Skeletal muscle satellite cell (primary cell): Measurements from ENCODE around the gene LIN54.
A peak's percentile ranks its signal among the peaks of the same experiment; 100 is the strongest.
"Not testable (repeated sequence)": the region's sequence is repeated elsewhere in the genome, so short reads cannot be mapped to it uniquely, and the experiment has no call there.

Source experiments
- H3K27me3 ChIP-seq: 2 replicates; pipeline ENCODE4 v1.7.0; 2013; ENCODE audit warnings: low read length; ENCODE audit not compliant: control insufficient read depth, insufficient read depth
- H3K36me3 ChIP-seq: 2 replicates; pipeline ENCODE4 v1.7.0; 2013; ENCODE audit warnings: mild to moderate bottlenecking, control low read depth, low read length; ENCODE audit not compliant: insufficient read depth
- H3K4me1 ChIP-seq: 2 replicates; pipeline ENCODE4 v1.7.0; 2013; ENCODE audit warnings: low read length; ENCODE audit not compliant: control insufficient read depth, insufficient read depth
- H3K4me2 ChIP-seq: 2 replicates; pipeline ENCODE4 v1.7.0; 2013; ENCODE audit warnings: mild to moderate bottlenecking, low read length
- H3K4me3 ChIP-seq: 2 replicates; pipeline ENCODE4 v1.7.0; 2013; ENCODE audit warnings: low read length
- H3K9ac ChIP-seq: 2 replicates; pipeline ENCODE4 v1.7.0; 2013; ENCODE audit warnings: mild to moderate bottlenecking, low read depth, low read length, moderate library complexity
- H3K9me3 ChIP-seq: replicated peaks from 2 replicates; pipeline ENCODE4 v1.7.0; 2013; ENCODE audit warnings: mild to moderate bottlenecking, control low read depth, low read length

LIN54 gene

DNA sequence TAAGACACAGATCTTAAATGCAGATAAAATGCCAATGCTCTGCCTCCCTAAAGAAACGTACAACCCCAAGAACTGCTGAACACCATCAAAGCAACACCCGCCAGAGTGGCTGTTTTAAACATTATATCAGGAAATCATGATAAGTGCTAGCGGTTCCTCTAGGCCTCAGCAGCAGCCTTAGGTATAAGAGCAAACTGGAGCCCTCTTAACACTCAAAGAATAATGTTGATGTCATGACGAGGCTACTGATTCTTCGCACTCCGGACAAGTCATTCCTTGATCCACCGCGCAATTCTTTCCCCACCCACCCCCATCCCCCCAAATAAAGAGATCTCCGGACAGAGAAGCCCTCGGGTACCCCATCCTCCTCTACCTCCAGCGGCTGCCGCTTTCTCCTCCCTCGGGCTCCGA lies 507 bp downstream of the LIN54 start:
- Histone ChIP-seq H3K27me3 (no peaks in the 10 kb centered on the region), H3K9me3 (no peaks in the 10 kb centered on the region), H3K4me1 (peaks cover 24% of the 10 kb centered on the region), H3K4me2 (peak overlapping the region; percentile 88), H3K36me3 (no peaks in the 10 kb centered on the region), H3K9ac (peak overlapping the region; percentile 96), H3K4me3 (peak overlapping the region; percentile 89)

DNA sequence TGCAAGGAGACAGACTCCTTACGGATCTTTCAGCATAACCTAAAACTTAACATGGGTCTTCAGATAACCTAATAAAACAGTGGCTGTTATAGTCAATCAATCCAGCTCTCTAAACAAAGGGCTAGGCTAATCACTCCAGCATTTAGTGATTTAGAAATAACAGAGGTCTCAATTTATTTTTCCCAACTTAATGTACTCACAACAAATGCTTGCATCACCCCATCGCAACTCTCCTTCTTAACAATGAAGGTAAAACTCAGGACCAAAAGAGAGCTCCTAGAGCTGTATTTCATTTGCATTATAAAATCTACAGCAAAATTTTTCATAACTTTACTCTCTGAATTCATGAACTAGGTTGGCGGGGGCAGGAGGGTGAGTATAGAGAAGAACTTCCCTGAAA lies 1.1 kb downstream of the LIN54 start:
- H3K36me3 ChIP-seq, result no peaks in the 10 kb centered on the region
- H3K4me1 ChIP-seq, result peaks cover 24% of the 10 kb centered on the region
- H3K4me3 ChIP-seq, result peak overlapping the region; percentile 89
- peak overlapping the region; percentile 96 for H3K9ac ChIP-seq
- no peaks in the 10 kb centered on the region for H3K9me3 ChIP-seq
- H3K27me3 ChIP-seq, result no peaks in the 10 kb centered on the region
- H3K4me2 ChIP-seq, result peak overlapping the region; percentile 88

DNA sequence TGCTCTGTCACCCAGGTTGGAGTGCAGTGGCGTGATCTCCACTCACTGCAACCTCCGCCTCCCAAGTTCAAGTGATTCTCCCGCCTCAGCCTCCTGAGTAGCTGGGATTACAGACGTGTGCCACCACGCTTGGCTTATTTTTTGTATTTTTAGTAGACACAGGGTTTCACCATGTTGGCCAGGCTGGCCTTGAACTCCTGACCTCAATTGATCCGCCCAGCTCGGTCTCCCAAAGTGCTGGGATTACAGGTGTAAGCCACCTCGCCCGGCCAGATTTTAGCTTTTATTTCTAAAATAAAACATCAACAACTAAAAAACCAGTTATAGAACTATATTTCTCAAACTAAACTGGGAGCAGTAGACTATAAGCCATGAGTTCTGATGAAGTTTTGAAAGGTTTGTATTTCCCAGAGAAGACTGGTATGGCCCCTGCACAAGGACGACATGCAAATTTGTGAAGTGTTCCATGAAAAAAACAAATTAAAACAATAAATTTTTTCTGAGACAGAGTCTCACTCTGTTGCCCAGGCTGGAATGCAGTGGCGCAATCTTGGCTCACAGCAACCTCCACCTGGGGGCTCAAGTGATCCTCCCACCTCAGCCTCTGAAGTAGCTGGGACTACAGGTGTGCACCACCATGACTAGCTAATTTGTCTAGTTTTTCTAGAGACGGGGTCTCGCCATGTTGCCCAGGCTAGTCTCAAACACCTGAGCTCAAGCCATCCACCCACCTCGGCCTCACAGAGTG lies 7.4 kb downstream of the LIN54 start:
- H3K36me3 ChIP-seq, H3K4me2 ChIP-seq, H3K9ac ChIP-seq, H3K4me1 ChIP-seq, H3K9me3 ChIP-seq, H3K27me3 ChIP-seq, H3K4me3 ChIP-seq: not testable (repeated sequence)

DNA sequence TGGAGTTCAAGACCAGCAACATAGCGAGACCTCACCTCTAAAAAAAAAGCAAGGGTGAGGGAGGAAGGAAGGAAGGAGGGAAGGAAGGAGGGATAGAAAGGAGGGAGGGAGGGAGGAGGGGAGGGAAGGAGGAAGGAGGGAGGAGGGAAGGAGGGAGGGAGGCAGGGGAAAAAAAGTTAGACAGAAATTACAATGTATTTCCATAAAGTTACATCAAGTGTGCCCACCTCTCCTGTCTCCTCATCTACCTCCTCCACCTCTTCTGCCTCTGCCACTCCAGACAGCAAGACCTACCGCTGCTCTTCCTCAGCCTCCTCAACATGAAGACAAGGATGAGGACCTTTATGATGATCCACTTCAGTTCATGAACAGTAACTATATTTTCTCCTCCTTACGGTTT lies 8.3 kb downstream of the LIN54 start:
- H3K9ac ChIP-seq, result no peak overlapping the region
- no peaks in the 10 kb centered on the region for H3K4me1 ChIP-seq

DNA sequence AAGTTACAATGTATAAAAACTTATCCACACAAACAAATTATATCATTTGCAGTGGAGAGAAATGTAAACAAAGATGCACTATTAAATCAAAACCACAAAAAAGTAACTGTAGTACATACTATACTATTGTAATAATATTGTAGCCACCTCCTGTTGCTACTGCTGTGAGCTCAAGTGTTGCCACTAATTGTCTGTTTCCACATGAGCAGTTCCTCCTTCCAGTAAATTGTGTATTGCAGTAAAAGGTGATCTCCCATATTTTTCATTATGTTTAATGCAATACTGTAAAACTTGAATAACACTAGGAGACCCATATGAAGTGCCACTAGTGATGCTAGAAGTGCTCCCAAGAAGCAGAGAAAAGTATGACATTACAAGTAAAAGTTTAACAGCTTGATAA lies 11.7 kb downstream of the LIN54 start:
- H3K4me3 ChIP-seq, result no peak overlapping the region
- H3K4me1 ChIP-seq, result no peaks in the 10 kb centered on the region
- H3K27me3 ChIP-seq, result no peaks in the 10 kb centered on the region
- H3K4me2 ChIP-seq, result no peak overlapping the region
- H3K9ac ChIP-seq, result no peak overlapping the region
- H3K36me3 ChIP-seq, result no peaks in the 10 kb centered on the region
- no peaks in the 10 kb centered on the region for H3K9me3 ChIP-seq

More for the DNA sequence above, 8.3 kb downstream of the LIN54 start:
- no peaks in the 10 kb centered on the region for H3K9me3 ChIP-seq
- H3K27me3 ChIP-seq, result no peaks in the 10 kb centered on the region
- H3K36me3 ChIP-seq, result no peaks in the 10 kb centered on the region
- H3K4me3 ChIP-seq, result no peak overlapping the region
- H3K4me2 ChIP-seq, result no peak overlapping the region

DNA sequence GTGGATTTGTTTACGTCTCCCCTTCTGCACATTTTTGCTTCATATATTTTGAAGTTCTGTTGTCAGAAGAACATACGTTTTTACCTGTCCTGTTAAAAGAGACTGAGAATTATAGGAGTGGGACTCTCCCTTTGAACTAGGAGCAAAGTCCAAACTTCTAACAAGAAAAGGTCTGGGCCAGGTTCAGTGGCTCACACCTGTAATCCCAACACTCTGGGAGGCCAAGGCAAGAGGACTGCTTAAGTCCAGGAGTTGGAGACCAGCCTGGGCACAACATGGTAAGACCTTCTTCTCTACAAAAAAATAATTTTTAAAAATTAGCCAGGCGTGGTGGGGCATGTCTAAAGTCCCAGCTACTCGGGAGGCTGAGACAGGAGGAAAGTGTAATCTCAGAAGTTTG lies 15.8 kb downstream of the LIN54 start:
- no peaks in the 10 kb centered on the region for H3K36me3 ChIP-seq
- no peaks in the 10 kb centered on the region for H3K9me3 ChIP-seq
- peaks cover 5% of the 10 kb centered on the region for H3K4me1 ChIP-seq
- no peaks in the 10 kb centered on the region for H3K27me3 ChIP-seq
- H3K4me2 ChIP-seq, result no peak overlapping the region
- no peak overlapping the region for H3K4me3 ChIP-seq
- H3K9ac ChIP-seq, result no peak overlapping the region

DNA sequence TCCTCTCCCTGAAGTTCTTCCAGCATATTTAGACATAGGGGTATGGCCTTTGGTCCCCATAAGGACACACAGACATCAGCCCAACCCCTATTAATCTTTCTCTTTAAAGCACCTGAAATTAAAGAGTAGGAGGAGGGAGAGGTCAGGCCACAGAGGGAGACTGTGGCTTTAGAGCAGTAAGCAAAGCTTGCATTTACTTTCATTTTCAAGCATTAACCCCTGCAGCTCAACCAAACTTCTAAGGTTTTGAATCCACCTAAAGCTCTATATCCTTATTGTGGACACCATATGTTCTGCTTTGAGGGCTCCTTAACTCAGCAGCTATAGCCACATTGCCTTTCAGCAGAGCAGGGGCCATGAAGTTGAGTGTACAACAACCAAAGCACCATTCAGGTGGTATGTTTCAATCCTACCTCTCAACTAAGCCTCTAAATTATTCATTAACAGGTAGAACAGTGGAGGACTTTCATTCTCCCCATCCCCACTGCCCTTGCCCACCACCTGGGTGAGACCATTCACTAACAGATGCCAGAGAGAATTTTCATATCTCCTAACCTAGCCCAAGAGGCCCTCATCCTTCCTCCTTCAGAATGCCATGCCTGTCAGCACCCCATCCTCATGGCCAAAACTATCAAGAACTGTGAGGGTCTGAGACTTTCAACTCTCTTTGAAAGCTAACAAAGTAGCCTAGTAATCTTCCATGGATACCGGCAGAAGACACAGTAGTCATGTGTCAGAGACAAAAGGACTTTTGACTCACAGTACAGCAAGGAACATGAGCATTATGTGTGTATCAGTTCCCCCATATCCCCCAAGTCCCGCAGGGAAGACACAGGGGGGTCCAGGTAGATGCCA lies 20.8 kb downstream of the LIN54 start:
- H3K36me3 ChIP-seq, result no peaks in the 10 kb centered on the region
- H3K27me3 ChIP-seq, result no peaks in the 10 kb centered on the region
- no peaks in the 10 kb centered on the region for H3K9me3 ChIP-seq
- peak overlapping the region; percentile 63 for H3K4me2 ChIP-seq
- H3K9ac ChIP-seq, result peak overlapping the region; percentile 10
- H3K4me1 ChIP-seq, result peaks cover 18% of the 10 kb centered on the region
- H3K4me3 ChIP-seq, result peak overlapping the region; percentile 35

DNA sequence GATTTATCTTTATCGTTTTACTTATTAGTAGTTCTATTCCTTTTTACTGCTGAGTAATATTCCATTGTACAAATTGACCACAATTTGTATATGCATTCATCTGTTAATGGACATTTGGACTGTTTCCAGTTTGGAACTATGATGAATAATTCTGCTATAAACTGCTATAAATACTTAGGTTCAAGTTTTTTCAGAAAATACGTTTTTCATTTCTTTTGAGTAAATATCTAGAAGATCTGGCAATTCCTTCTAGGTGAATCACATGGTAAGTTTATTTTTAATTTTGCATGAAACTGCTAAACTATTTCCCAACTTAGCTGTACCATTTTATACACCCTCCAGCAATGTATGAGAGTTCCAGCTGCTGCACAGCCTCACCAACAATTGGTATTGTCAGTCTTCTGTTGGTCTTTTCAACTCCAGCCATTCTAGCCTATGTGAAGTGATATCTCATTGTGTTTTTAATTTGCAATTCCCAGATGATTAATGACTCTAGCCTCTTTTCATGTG lies 22.2 kb downstream of the LIN54 start:
- no peaks in the 10 kb centered on the region for H3K9me3 ChIP-seq

DNA sequence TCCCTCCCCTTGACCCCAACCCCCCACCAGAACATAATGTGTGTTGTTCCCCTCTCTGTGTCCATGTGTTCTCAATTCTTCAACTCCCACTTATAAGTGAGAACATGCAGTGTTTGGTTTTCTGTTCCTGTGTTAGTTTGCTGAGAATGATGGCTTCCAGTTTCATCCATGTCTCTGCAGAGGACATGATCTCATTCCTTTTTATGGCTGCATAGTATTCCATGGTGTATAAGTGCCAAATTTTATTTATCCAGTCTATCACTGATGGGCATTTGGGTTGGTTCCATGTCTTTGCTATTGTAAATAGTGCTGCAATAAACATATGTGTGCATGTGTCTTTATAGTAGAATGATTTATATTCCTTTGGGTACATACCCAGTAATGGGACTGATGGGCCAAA lies 23.1 kb downstream of the LIN54 start:
- H3K4me1 ChIP-seq, result peaks cover 18% of the 10 kb centered on the region
- not testable (repeated sequence) for H3K4me2 ChIP-seq, H3K9ac ChIP-seq, H3K36me3 ChIP-seq, H3K27me3 ChIP-seq, H3K4me3 ChIP-seq, H3K9me3 ChIP-seq

More for the DNA sequence above, 22.2 kb downstream of the LIN54 start:
- H3K36me3 ChIP-seq, result peaks cover 8% of the 10 kb centered on the region
- H3K4me1 ChIP-seq, result peaks cover 18% of the 10 kb centered on the region
- H3K4me2 ChIP-seq, result peak overlapping the region; percentile 47
- no peaks in the 10 kb centered on the region for H3K27me3 ChIP-seq
- H3K4me3 ChIP-seq, result no peak overlapping the region
- H3K9ac ChIP-seq, result no peak overlapping the region

DNA sequence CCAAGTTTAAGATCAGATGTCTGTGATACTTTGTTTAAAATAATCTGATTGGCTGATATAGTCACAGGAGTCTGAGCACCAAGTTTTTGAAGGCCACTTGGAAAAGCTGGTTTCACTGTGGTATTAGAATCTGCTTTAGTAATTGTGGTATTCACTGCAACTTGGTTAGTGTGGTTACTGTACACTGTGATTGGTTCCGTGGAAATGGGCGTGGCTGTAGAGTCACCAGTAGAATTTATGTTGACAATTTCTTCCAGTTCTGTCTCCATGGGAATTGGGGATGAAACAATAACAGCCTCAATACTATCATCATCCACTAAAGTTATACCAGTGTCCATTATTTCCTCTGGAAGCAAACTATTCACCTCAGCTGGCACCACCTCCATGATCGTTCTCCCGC lies 26.2 kb downstream of the LIN54 start:
- no peak overlapping the region for H3K9ac ChIP-seq
- H3K27me3 ChIP-seq, result no peaks in the 10 kb centered on the region
- no peak overlapping the region for H3K4me2 ChIP-seq
- H3K36me3 ChIP-seq, result peaks cover 12% of the 10 kb centered on the region
- peaks cover 9% of the 10 kb centered on the region for H3K4me1 ChIP-seq
- H3K4me3 ChIP-seq, result no peak overlapping the region
- no peaks in the 10 kb centered on the region for H3K9me3 ChIP-seq

DNA sequence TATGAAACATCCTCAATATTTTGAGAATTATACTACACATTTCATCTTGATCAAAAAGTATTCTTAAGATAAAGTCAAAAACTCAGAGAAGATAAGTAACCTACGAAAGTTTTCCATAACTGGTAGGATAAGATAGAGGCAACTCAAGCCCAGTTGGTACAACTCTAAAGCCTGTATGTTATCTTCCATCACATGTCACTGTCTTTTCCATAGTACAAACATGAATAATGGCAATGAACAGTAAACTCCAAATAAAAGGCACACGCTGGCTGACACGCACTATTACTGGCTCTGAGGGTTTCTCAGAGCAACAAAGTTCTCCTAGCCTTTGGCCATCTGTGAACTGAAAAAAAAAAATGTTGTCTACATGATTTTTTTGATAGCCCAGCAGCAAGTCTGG lies 27.2 kb downstream of the LIN54 start:
- H3K27me3 ChIP-seq, result no peaks in the 10 kb centered on the region
- H3K4me2 ChIP-seq, result no peak overlapping the region
- no peak overlapping the region for H3K9ac ChIP-seq
- H3K4me3 ChIP-seq, result no peak overlapping the region
- H3K4me1 ChIP-seq, result peaks cover under 1% of the 10 kb centered on the region
- peaks cover 12% of the 10 kb centered on the region for H3K36me3 ChIP-seq
- no peaks in the 10 kb centered on the region for H3K9me3 ChIP-seq
